Brain microvascular endothelial cell (primary cell): ENCODE measurements around the gene BPGM.

Source experiments
- DNase-seq: peaks from one replicate; pipeline ENCODE4 v3.0.0-alpha.2; 2020
- H3K27ac ChIP-seq: fragments of 250-450 bp; sonication (Bioruptor Pico); 2 replicates; pipeline ENCODE4 v1.5.1; 2020; ENCODE audit warnings: mild to moderate bottlenecking, moderate library complexity
- H3K27me3 ChIP-seq: fragments of 250-450 bp; sonication (Bioruptor Pico); replicated peaks from 2 replicates; pipeline ENCODE4 v1.5.1; 2020; ENCODE audit warnings: mild to moderate bottlenecking
- H3K36me3 ChIP-seq: fragments of 250-450 bp; sonication (Bioruptor Pico); replicated peaks from 2 replicates; pipeline ENCODE4 v1.5.1; 2020; ENCODE audit warnings: mild to moderate bottlenecking
- H3K4me3 ChIP-seq: 2 replicates; pipeline ENCODE4 v1.5.1; 2011; ENCODE audit warnings: low read depth, mild to moderate bottlenecking, control low read depth, low read length, moderate library complexity
- in situ Hi-C: cut with HindIII; loops from 2 replicates; pipeline ENCODE4 v1.10.0; 2017; ENCODE audit warnings: low sequenced_read_pairs, low pct_ligation_motif_present
- TF ChIP-seq, protein P1 (sequence below): IDR thresholded peaks from 2 replicates; pipeline ENCODE4 v1.5.1; 2011; ENCODE audit warnings: low read depth, mild to moderate bottlenecking, moderate library complexity, low read length, control low read depth, inconsistent platforms; ENCODE audit errors: missing control alignments

Gene BPGM

DNA sequence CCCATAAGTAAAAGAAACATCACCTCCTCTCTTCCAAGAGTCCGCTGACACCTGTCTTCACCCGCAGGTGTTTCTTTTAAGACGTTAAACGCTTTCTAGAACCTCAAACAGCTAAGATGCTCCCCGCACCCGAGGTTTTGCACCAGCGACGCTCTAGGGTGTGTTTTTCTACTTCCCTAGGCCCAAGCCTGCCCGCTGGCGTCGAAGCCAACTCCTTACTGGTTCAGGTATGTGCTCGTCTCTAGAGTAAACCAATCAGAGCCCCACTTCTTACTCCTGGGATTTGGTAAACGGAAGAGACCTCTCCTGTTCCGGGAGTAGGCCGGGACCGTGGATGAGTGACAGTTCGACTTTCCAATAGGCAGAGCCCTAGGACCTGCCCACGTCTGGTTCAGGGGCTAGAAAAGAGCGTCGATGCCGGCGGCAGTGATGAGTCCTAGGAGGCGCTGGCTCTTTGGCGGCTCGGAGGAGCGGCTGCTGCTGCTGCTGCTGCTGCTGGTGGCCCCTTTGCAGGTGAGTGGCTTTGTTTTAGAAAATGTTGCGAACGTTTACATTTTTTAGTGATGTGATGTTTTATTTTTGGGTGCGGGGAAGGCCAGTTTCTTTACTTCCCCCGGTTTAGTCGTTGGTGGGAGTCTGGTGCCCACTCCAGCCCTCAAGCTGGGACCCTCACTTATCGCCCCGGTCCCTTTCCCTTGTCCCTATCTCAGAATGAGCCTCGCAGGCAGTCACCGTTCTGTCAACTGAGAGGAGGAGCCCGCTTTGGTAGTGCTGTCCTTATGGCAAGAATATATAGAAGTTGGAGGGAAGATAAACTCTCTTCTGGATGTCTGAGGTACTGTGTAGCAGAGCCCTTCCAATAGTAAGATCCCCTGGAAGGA, at the start of gene BPGM:
Gene BPGM (plus strand): TSS at position 429 of the 881 bp plus-strand sequence. CDS start 14,655 bp downstream, outside the sequence.
- DNase-seq = peak; percentile 100
- peak within 1 kb of the TSS; percentile 76 for H3K27ac ChIP-seq
- H3K27me3 ChIP-seq = no peaks in the 10 kb centered on the region
- no peaks in the 10 kb centered on the region for H3K36me3 ChIP-seq
- H3K4me3 ChIP-seq = peak within 1 kb of the TSS; percentile 87
- TF ChIP-seq, protein P1, sequence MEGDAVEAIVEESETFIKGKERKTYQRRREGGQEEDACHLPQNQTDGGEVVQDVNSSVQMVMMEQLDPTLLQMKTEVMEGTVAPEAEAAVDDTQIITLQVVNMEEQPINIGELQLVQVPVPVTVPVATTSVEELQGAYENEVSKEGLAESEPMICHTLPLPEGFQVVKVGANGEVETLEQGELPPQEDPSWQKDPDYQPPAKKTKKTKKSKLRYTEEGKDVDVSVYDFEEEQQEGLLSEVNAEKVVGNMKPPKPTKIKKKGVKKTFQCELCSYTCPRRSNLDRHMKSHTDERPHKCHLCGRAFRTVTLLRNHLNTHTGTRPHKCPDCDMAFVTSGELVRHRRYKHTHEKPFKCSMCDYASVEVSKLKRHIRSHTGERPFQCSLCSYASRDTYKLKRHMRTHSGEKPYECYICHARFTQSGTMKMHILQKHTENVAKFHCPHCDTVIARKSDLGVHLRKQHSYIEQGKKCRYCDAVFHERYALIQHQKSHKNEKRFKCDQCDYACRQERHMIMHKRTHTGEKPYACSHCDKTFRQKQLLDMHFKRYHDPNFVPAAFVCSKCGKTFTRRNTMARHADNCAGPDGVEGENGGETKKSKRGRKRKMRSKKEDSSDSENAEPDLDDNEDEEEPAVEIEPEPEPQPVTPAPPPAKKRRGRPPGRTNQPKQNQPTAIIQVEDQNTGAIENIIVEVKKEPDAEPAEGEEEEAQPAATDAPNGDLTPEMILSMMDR = peak; percentile 46
- in situ Hi-C loops = no loop called here

DNA sequence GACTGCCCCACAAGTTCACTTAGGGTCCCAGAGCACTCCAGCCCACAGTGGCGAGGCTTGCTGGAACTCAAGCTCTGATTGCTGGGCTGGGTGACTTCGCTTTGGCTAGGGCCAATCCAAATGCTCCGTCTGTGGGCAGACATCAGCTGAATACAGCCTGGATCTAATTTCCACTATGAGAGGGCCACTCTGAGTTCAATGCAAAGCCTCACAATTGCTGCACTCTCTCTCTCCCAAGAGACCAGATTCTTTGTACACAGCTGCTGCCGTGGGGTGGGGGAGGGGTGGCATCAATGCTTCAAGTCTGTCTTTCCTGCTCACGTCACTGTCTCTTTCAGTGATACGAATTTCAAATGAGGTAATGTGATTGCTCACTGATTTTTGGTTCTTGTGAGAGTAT, 47.3 kb upstream of the BPGM start:
- Histone ChIP-seq H3K27me3 (no peaks in the 10 kb centered on the region), H3K27ac (no peak overlapping the region), H3K36me3 (no peaks in the 10 kb centered on the region), H3K4me3 (no peak overlapping the region)
- TF ChIP-seq, protein P1 = no peak
- DNase-seq = peak; percentile 12
- in situ Hi-C loops = no loop called here

DNA sequence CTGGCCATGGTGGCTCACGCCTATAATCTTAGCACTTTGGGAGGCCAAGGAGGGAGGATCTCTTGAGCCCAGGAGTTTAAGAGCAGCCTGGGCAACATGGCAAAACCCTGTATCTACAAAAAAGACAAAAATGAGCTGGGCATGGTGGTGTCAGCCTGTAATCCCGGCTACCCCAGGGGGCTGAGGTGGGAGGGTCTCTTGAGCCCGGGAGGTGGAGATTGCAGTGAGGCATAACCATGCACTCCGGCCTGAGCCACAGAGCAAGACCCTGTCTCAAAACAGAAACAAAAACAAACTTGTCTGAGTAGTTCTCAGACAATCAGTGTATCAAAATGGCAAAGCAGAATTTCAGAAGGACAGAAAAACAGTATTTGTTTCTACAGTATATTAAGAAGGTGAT, 45.2 kb upstream of the BPGM start:
- Histone ChIP-seq H3K36me3 (no peaks in the 10 kb centered on the region), H3K4me3 (no peak overlapping the region), H3K27ac (no peak overlapping the region), H3K27me3 (no peaks in the 10 kb centered on the region)
- DNase-seq = no peak
- TF ChIP-seq, protein P1 = no peak
- in situ Hi-C loops = no loop called here

DNA sequence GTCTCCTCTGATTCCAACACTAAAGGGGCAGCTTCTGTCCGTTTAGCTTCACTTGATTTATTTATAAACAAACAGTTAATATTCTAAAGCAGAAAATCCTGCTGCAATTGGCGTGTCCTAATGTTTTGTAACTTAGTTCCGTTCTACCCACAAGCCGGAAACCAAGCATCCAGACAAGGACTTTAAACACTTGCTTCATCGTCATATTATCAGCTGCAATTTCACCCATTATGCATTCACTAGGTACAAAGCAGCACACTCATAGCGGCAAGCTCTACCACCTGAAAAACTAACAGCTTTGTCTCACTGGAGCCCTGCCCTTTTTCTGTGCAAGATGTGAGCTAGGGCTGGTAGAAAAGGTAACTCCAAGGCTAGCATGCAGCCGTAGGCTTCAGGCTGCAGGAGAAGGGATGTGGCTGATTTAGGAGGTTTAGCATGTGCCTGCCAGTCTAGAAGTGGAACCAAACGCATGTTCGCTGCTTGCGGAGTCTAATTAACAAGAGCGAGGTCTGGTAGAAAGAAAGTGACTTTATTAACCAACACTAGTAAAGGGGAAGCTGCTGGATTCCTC, 43.7 kb upstream of the BPGM start:
- no peaks in the 10 kb centered on the region for H3K36me3 ChIP-seq
- H3K27ac ChIP-seq = no peak overlapping the region
- H3K27me3 ChIP-seq = no peaks in the 10 kb centered on the region
- TF ChIP-seq, protein P1 = no peak
- no peak for DNase-seq
- in situ Hi-C loops = no loop called here
- H3K4me3 ChIP-seq = no peak overlapping the region

DNA sequence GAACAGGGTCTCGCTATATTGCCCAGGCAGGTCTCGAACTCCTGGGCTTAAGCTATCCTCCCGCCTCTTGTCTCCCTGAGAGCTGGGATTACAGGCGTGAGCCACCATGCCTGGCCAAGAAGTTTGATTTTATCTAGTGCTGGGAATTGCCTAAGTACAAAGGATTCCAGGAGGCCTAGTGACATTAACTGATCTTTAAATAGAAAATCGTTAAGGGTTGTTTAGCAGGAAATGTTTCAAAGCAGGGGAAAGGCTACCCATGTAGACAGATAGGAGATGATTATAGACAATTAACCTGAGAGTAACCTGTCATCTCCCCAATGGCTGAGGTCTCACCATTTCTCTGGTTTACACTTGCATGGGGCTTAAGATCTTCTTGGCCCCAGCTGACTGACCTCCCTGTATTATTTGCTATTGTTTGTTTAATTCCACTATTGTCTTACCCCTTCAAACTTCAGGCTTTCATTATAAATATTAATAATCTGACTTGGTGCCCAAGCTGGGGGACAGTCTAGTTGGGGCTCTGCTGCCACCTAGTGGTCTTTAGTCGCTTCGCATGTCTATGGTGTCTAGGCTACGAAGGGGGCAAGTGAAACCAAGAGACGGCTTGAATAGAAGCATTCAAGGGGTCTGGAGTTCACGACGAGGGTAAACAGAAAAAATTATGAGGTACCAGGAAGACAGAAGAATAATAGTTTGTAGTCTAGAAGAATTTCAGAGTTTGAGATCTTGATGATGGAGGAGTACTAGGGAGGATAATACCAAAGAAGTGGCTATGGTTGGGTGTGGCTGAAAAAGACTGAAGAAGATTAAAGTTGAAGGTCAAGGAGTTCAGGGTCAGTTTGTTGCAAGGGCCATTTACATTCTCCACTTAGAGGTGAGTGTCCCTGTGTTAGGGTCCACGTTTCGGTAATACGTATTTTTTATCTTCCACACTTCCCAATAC, 40.4 kb upstream of the BPGM start:
- in situ Hi-C loops = no loop called here
- no peak overlapping the region for H3K4me3 ChIP-seq
- TF ChIP-seq, protein P1 = peak; percentile 93

More for the DNA sequence above, 40.4 kb upstream of the BPGM start:
- Histone ChIP-seq H3K27ac (no peak overlapping the region), H3K36me3 (no peaks in the 10 kb centered on the region), H3K27me3 (no peaks in the 10 kb centered on the region)
- peak; percentile 53 for DNase-seq
